PFSK-1 (cell line): ENCODE measurements around the gene ATF6B.

Source experiments
- FOXP2 ChIP-seq: optimal IDR thresholded peaks from 2 replicates; pipeline ENCODE3; 2011; ENCODE audit warnings: borderline replicate concordance, control low read depth, inconsistent platforms; ENCODE audit not compliant: insufficient read depth; ENCODE audit errors: extremely low read length, extremely low read depth
- POLR2AphosphoS5 ChIP-seq: IDR thresholded peaks from 2 replicates; pipeline ENCODE4 v1.6.1; 2012; ENCODE audit warnings: low read depth, mild to moderate bottlenecking, control low read depth, low read length, moderate library complexity
- SIN3A ChIP-seq: IDR thresholded peaks from 2 replicates; pipeline ENCODE4 v1.6.1; 2012; ENCODE audit warnings: mild to moderate bottlenecking, low read length, moderate library complexity, borderline replicate concordance; ENCODE audit not compliant: insufficient read depth
- TAF1 ChIP-seq: IDR thresholded peaks from 2 replicates; pipeline ENCODE4 v1.6.1; 2012; ENCODE audit warnings: low read length, control low read depth, borderline replicate concordance; ENCODE audit not compliant: insufficient read depth
- TF ChIP-seq, protein P1 (sequence below), 2 experiments: IDR thresholded peaks; 2 replicates each; pipeline versions ENCODE4 v1.6.1 to v1.8.0; 2011 to 2012; ENCODE audit warnings: low read depth in 2 of 2, low read length in 2 of 2, control low read depth in 1 of 2, inconsistent platforms in 1 of 2, mild to moderate bottlenecking in 1 of 2, moderate library complexity in 1 of 2; ENCODE audit not compliant: insufficient read depth in 1 of 2

Gene ATF6B

DNA sequence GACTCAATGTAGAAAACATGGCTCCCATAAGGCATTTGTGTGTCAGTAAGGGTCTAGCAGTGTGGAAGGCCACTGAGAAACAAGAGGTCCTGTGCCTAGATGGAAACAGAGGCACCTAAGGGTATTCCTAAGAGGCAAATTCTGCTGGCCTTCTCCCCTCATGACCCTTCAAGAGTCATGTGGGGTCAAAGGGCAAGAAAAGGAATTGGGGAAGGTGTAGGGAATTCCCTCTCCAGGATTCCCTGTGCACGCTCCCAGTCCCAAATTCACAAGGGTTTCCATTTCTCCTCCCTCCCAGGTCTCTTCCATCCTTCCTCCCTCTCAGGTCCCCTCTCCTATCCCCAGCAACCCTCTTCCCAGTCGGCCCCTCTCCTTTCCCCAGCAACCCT is 47.3 kb upstream of the ATF6B start:
- TF ChIP-seq, protein P1, sequence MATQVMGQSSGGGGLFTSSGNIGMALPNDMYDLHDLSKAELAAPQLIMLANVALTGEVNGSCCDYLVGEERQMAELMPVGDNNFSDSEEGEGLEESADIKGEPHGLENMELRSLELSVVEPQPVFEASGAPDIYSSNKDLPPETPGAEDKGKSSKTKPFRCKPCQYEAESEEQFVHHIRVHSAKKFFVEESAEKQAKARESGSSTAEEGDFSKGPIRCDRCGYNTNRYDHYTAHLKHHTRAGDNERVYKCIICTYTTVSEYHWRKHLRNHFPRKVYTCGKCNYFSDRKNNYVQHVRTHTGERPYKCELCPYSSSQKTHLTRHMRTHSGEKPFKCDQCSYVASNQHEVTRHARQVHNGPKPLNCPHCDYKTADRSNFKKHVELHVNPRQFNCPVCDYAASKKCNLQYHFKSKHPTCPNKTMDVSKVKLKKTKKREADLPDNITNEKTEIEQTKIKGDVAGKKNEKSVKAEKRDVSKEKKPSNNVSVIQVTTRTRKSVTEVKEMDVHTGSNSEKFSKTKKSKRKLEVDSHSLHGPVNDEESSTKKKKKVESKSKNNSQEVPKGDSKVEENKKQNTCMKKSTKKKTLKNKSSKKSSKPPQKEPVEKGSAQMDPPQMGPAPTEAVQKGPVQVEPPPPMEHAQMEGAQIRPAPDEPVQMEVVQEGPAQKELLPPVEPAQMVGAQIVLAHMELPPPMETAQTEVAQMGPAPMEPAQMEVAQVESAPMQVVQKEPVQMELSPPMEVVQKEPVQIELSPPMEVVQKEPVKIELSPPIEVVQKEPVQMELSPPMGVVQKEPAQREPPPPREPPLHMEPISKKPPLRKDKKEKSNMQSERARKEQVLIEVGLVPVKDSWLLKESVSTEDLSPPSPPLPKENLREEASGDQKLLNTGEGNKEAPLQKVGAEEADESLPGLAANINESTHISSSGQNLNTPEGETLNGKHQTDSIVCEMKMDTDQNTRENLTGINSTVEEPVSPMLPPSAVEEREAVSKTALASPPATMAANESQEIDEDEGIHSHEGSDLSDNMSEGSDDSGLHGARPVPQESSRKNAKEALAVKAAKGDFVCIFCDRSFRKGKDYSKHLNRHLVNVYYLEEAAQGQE (IDR thresholded peaks at IDR 0.05; ENCODE audit: insufficient read depth in 1 of 2, low read depth in 2 of 2, low read length in 2 of 2), result no peak
- no peak for TF ChIP-seq FOXP2
- TF ChIP-seq POLR2AphosphoS5, result no peak; the same call in 1 of the 2 replicates
- no peak for TF ChIP-seq SIN3A
- no peak for TF ChIP-seq TAF1

- TF ChIP-seq TAF1 (no peak), POLR2AphosphoS5 (no peak), SIN3A (no peak), FOXP2 (no peak)
- TF ChIP-seq, protein P1 (IDR thresholded peaks at IDR 0.05; ENCODE audit: insufficient read depth in 1 of 2, low read depth in 2 of 2, low read length in 2 of 2), result no peak
Observed at GRCh38 chr6:32174416-32174815, 46.4 kb upstream of the ATF6B start.

GRCh38 chr6:32173051-32173727 is 45.1 kb upstream of the ATF6B start:
- TF ChIP-seq, protein P1 (IDR thresholded peaks at IDR 0.05; ENCODE audit: insufficient read depth in 1 of 2, low read depth in 2 of 2, low read length in 2 of 2), result no peak
- TF ChIP-seq SIN3A (no peak), FOXP2 (no peak)

DNA sequence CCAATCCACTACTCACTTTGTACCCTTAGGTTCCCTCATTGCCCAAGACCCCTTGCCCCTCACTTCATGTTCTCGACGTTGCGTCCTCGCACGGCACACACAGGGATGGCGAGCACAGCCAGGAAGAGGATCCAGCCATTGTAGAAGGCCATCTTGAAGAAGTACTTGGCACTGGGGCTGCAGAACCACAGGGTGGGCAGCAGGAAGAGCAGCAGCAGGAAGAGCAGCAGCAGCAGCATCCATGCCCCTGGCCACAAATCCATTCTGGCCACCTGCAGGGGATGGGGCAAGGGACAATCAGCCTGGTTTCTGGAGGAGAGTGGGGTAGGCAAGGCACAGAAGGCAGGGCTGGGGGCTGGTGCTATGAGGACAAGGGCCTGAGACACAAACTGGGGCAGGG is 43.2 kb upstream of the ATF6B start:
- TF ChIP-seq SIN3A (no peak), FOXP2 (no peak), POLR2AphosphoS5 (no peak), TAF1 (no peak)
- TF ChIP-seq, protein P1 (IDR thresholded peaks at IDR 0.05; ENCODE audit: insufficient read depth in 1 of 2, low read depth in 2 of 2, low read length in 2 of 2), result no peak
